ENCODE results near the gene UBXN7. TPM values are rescaled to one million over a fixed set of nuclear protein-coding genes. Genes with fewer than 3 reads are reported as not detected.

The UBXN7 gene
- total RNA-seq, 3 donors from 2014 or later (not counting 1 experiment from before 2014, with no cell fraction given) = 82.0 to 97.2 (median 82.4) TPM

- no peaks in the 10 kb centered on the region for H3K27me3 Mint-ChIP-seq (ENCODE audit: low read depth in 2 of 2)
- WGBS (ENCODE audit: insufficient coverage) = 85% methylated on average over 11 of the region's 11 CpGs
Observed at GRCh38 chr3:196323691-196324090, 108.5 kb downstream of the UBXN7 start.

GRCh38 chr3:196323016-196323415 lies 109.2 kb downstream of the UBXN7 start:
- H3K27me3 Mint-ChIP-seq (ENCODE audit: low read depth in 2 of 2) = no peaks in the 10 kb centered on the region
- TF ChIP-seq CTCF (IDR thresholded peaks at IDR 0.05) = no peak
- H3K4me1 ChIP-seq (ENCODE audit: control insufficient read depth, insufficient read depth, low read length) = peaks cover 7% of the 10 kb centered on the region
- intact Hi-C loops (cut with micrococcal nuclease) = no loop called here
- H3K9me3 Mint-ChIP-seq = no peaks in the 10 kb centered on the region
- H3K27me3 ChIP-seq (ENCODE audit: control insufficient read depth, insufficient read depth, low read length) = no peaks in the 10 kb centered on the region
- H3K27ac ChIP-seq (ENCODE audit: low read length) = no peak overlapping the region
- no peak overlapping the region for H3K4me3 Mint-ChIP-seq
- no peak overlapping the region for H3K27ac Mint-ChIP-seq
- WGBS (ENCODE audit: insufficient coverage) = 97% methylated on average over 3 of the region's 4 CpGs
- DNase-seq (no peak), ATAC-seq (no peak)
- H3K4me1 Mint-ChIP-seq = peaks cover 0 to 18% of the 10 kb centered on the region in 2 donors
- H3K4me3 ChIP-seq (ENCODE audit: low read length) = no peak overlapping the region
- H3K36me3 ChIP-seq (ENCODE audit: control insufficient read depth, insufficient read depth, low read length) = no peaks in the 10 kb centered on the region
- no peaks in the 10 kb centered on the region for H3K36me3 Mint-ChIP-seq
- H3K9me3 ChIP-seq (ENCODE audit: control insufficient read depth, insufficient read depth, low read length) = no peaks in the 10 kb centered on the region

More at GRCh38 chr3:196323691-196324090, 108.5 kb downstream of the UBXN7 start:
- H3K36me3 Mint-ChIP-seq = no peaks in the 10 kb centered on the region
- TF ChIP-seq CTCF (IDR thresholded peaks at IDR 0.05) = no peak
- Histone ChIP-seq H3K36me3 (ENCODE audit: control insufficient read depth, insufficient read depth, low read length) (no peaks in the 10 kb centered on the region), H3K4me1 (ENCODE audit: control insufficient read depth, insufficient read depth, low read length) (peaks cover 4% of the 10 kb centered on the region), H3K9me3 (ENCODE audit: control insufficient read depth, insufficient read depth, low read length) (no peaks in the 10 kb centered on the region), H3K27me3 (ENCODE audit: control insufficient read depth, insufficient read depth, low read length) (no peaks in the 10 kb centered on the region), H3K27ac (ENCODE audit: low read length) (no peak overlapping the region), H3K4me3 (ENCODE audit: low read length) (no peak overlapping the region)
- peaks cover 0 to 14% of the 10 kb centered on the region in 2 donors for H3K4me1 Mint-ChIP-seq
- ATAC-seq = no peak
- H3K27ac Mint-ChIP-seq = no peak overlapping the region
- intact Hi-C loops (cut with micrococcal nuclease) = no loop called here
- DNase-seq = no peak
- H3K9me3 Mint-ChIP-seq = no peaks in the 10 kb centered on the region
- H3K4me3 Mint-ChIP-seq = no peak overlapping the region

- 86% methylated on average over 11 of the region's 11 CpGs for WGBS (ENCODE audit: insufficient coverage)
- Mint-ChIP-seq H3K36me3 (no peaks in the 10 kb centered on the region), H3K4me1 (peaks cover 0 to 25% of the 10 kb centered on the region in 2 donors), H3K9me3 (no peaks in the 10 kb centered on the region), H3K27me3 (ENCODE audit: low read depth in 2 of 2) (no peaks in the 10 kb centered on the region), H3K4me3 (no peak overlapping the region), H3K27ac (peak overlapping the region in 1 of 2 donors; percentile 22)
- Histone ChIP-seq H3K27ac (ENCODE audit: low read length) (no peak overlapping the region), H3K9me3 (ENCODE audit: control insufficient read depth, insufficient read depth, low read length) (no peaks in the 10 kb centered on the region), H3K36me3 (ENCODE audit: control insufficient read depth, insufficient read depth, low read length) (no peaks in the 10 kb centered on the region), H3K4me1 (ENCODE audit: control insufficient read depth, insufficient read depth, low read length) (peaks cover 13% of the 10 kb centered on the region), H3K27me3 (ENCODE audit: control insufficient read depth, insufficient read depth, low read length) (no peaks in the 10 kb centered on the region), H3K4me3 (ENCODE audit: low read length) (no peak overlapping the region)
- TF ChIP-seq CTCF (IDR thresholded peaks at IDR 0.05) = no peak
- intact Hi-C loops (cut with micrococcal nuclease) = no loop called here
- ATAC-seq = no peak
- no peak for DNase-seq
Observed at GRCh38 chr3:196321162-196321561, 111.1 kb downstream of the UBXN7 start.

- intact Hi-C loops (cut with micrococcal nuclease) = no loop called here
- peak overlapping the region in 1 of 2 donors; percentile 96 for H3K27ac Mint-ChIP-seq
Observed at GRCh38 chr3:196320137-196320536, 112.1 kb downstream of the UBXN7 start.

More at GRCh38 chr3:196320137-196320536, 112.1 kb downstream of the UBXN7 start:
- peaks cover 13% of the 10 kb centered on the region for H3K4me1 ChIP-seq (ENCODE audit: control insufficient read depth, insufficient read depth, low read length)
- TF ChIP-seq CTCF (IDR thresholded peaks at IDR 0.05) = no peak
- H3K4me3 ChIP-seq (ENCODE audit: low read length) = no peak overlapping the region
- ATAC-seq (no peak), DNase-seq (no peak)
- no peak overlapping the region for H3K4me3 Mint-ChIP-seq
- H3K27ac ChIP-seq (ENCODE audit: low read length) = no peak overlapping the region
- H3K27me3 Mint-ChIP-seq (ENCODE audit: low read depth in 2 of 2) = no peaks in the 10 kb centered on the region
- H3K9me3 Mint-ChIP-seq = no peaks in the 10 kb centered on the region
- peaks cover 0 to 25% of the 10 kb centered on the region in 2 donors for H3K4me1 Mint-ChIP-seq
- 78% methylated on average over 3 of the region's 3 CpGs for WGBS (ENCODE audit: insufficient coverage)
- no peaks in the 10 kb centered on the region for H3K36me3 Mint-ChIP-seq
- H3K36me3 ChIP-seq (ENCODE audit: control insufficient read depth, insufficient read depth, low read length) = no peaks in the 10 kb centered on the region
- no peaks in the 10 kb centered on the region for H3K27me3 ChIP-seq (ENCODE audit: control insufficient read depth, insufficient read depth, low read length)
- no peaks in the 10 kb centered on the region for H3K9me3 ChIP-seq (ENCODE audit: control insufficient read depth, insufficient read depth, low read length)
